Measurements from ENCODE around the gene C1orf198.

DNA sequence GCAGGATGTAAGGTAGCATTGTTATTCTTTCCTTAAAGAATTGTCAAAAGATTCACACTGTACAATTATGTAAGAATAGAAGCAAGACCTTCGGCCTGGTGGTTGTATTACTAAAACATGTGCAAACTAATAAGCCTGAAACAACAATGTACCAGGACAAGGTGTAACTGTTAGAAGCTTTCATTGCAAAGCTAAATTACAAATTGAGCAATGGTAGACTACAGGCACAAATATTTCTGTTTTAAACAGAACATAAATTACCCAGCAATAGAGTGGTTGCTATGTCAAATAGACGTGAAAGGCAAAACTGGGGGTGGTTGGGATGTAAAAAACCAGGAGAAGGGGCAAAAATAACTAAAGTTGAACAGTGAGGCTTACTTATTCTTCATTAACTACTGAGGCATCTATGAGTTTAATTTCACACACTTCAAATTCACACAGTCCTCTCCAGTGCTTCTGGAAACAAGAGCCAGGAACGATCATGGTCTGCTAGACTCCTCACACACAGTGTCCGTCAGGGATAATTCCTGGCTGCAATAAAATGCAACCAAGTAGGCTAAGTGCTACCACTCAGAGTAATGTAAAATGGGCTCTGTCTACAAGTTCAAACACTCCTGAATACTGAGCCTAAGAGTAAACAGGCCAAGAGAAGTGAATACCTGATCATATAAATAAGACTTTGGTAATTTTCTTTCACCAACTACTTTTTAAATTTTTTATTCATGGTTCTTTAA, 39.3 kb upstream of the C1orf198 start:
- no peak for TF ChIP-seq SUZ12 (IDR thresholded peaks at IDR 0.05; ENCODE audit: extremely low read depth, insufficient read depth, insufficient read length)
- no peak for TF ChIP-seq YY1 (IDR thresholded peaks at IDR 0.05; ENCODE audit: insufficient read depth, insufficient read length)
- no peak for TF ChIP-seq ZNF274 (IDR thresholded peaks at IDR 0.05; ENCODE audit: low read depth, low read length)
